Smooth muscle cell (in vitro differentiated cells): ENCODE results near the gene PAK3. TPM values are rescaled to one million over a fixed set of nuclear protein-coding genes. Genes with fewer than 3 reads are reported as not detected.

Experiments used
- DNase-seq: peaks from one replicate; lab custom pipeline; 2025; ENCODE audit not compliant: unreplicated experiment; lab: John Stamatoyannopoulos, UW
- H2AFZ ChIP-seq: fragments of 200-600 bp; sonication (generic); 2 replicates; pipeline ENCODE4 v1.6.0; 2016; ENCODE audit warnings: antibody characterized with exemption, low read depth, mild to moderate bottlenecking
- H3F3A ChIP-seq: fragments of 200-600 bp; sonication (generic); 2 replicates; pipeline ENCODE4 v1.6.0; 2017; ENCODE audit warnings: antibody characterized with exemption, low read depth
- H3K27ac ChIP-seq: fragments of 200-600 bp; sonication (generic); 2 replicates; pipeline ENCODE4 v1.5.1; 2016; ENCODE audit warnings: low read depth, mild to moderate bottlenecking
- H3K27me3 ChIP-seq: fragments of 200-600 bp; sonication (generic); 2 replicates; pipeline ENCODE4 v1.6.1; 2016; ENCODE audit warnings: low read depth, mild to moderate bottlenecking
- H3K36me3 ChIP-seq: fragments of 200-600 bp; sonication (generic); 2 replicates; pipeline ENCODE4 v1.5.1; 2016; ENCODE audit warnings: low read depth
- H3K4me1 ChIP-seq: fragments of 200-600 bp; sonication (generic); 2 replicates; pipeline ENCODE4 v1.5.1; 2016; ENCODE audit warnings: low read depth
- H3K4me2 ChIP-seq: fragments of 200-600 bp; sonication (generic); 2 replicates; pipeline ENCODE4 v1.6.0; 2016; ENCODE audit warnings: mild to moderate bottlenecking
- H3K4me3 ChIP-seq: fragments of 200-600 bp; sonication (generic); 2 replicates; pipeline ENCODE4 v1.5.1; 2016; ENCODE audit warnings: mild to moderate bottlenecking
- H3K79me2 ChIP-seq: fragments of 200-600 bp; sonication (generic); 2 replicates; pipeline ENCODE4 v1.6.0; 2016; ENCODE audit warnings: low read depth, mild to moderate bottlenecking
- H3K9ac ChIP-seq: fragments of 200-600 bp; sonication (generic); 2 replicates; pipeline ENCODE4 v1.6.0; 2016; ENCODE audit warnings: low read depth
- H3K9me3 ChIP-seq: fragments of 200-600 bp; sonication (generic); replicated peaks from 2 replicates; pipeline ENCODE4 v1.5.1; 2016; ENCODE audit warnings: low read depth
- H4K20me1 ChIP-seq: fragments of 200-600 bp; sonication (generic); 2 replicates; pipeline ENCODE4 v1.6.0; 2016; ENCODE audit warnings: low read depth
- WGBS: methylation state at CpG from one replicate; pipeline ENCODE4 v1.1.7; 2016; ENCODE audit warnings: low lambda C conversion rate; 5-methylcytosine and 5-hydroxymethylcytosine counted together
- polyA plus RNA-seq: library from polyadenylated mRNA; unstranded; fragments of >200 nt; fragmentation: Nextera tagmentation; extraction: Ambion mirVana; gene quantifications from 2 replicates; pipeline ENCODE4 v1.2.1, GENCODE V29; 2016
- total RNA-seq: library from RNA; depleted of rRNA; stranded (reverse); fragments of >200 nt; gene quantifications from 2 replicates; pipeline ENCODE4 v1.2.3, GENCODE V29; 2014
- TF ChIP-seq, protein P1 (sequence below): fragments of 200-600 bp; sonication (generic); IDR thresholded peaks from 2 replicates; pipeline ENCODE4 v1.5.1; 2017; ENCODE audit warnings: borderline replicate concordance, mild to moderate bottlenecking, antibody characterized with exemption; ENCODE audit not compliant: insufficient read depth, poor library complexity, severe bottlenecking

PAK3 gene
- total and polyA plus RNA-seq, 2 experiments from 2014 or later = 0.04 to 0.14 TPM

DNA sequence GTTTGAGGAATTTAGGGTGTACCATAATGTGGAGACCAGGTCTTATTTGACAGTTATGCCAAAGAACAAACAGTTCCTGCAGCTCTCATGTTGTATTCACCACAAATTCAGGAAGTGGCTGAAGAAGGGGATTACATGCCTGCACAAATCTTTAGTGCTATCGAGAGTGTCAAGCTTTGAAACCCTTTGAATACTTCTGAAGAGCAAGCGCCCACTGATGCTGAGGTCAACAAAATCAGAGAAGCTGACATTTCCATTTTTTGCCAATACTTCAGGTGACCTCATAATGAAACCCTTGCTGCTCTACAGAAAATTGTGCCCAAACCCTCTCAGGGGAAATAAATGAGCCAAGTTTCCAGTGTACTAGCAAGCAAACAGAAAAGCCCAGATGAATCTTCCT is 28.4 kb downstream of the PAK3 start:
- no peak for DNase-seq
- Histone ChIP-seq H3K4me3 (no peak overlapping the region), H3K27ac (no peak overlapping the region), H3K36me3 (no peaks in the 10 kb centered on the region), H3K27me3 (no peaks in the 10 kb centered on the region), H2AFZ (no peak overlapping the region), H3K9ac (no peak overlapping the region), H3K9me3 (no peaks in the 10 kb centered on the region), H3K4me1 (no peaks in the 10 kb centered on the region), H3K79me2 (no peaks in the 10 kb centered on the region), H3F3A (no peaks in the 10 kb centered on the region), H4K20me1 (no peaks in the 10 kb centered on the region), H3K4me2 (no peak overlapping the region)
- TF ChIP-seq, protein P1, sequence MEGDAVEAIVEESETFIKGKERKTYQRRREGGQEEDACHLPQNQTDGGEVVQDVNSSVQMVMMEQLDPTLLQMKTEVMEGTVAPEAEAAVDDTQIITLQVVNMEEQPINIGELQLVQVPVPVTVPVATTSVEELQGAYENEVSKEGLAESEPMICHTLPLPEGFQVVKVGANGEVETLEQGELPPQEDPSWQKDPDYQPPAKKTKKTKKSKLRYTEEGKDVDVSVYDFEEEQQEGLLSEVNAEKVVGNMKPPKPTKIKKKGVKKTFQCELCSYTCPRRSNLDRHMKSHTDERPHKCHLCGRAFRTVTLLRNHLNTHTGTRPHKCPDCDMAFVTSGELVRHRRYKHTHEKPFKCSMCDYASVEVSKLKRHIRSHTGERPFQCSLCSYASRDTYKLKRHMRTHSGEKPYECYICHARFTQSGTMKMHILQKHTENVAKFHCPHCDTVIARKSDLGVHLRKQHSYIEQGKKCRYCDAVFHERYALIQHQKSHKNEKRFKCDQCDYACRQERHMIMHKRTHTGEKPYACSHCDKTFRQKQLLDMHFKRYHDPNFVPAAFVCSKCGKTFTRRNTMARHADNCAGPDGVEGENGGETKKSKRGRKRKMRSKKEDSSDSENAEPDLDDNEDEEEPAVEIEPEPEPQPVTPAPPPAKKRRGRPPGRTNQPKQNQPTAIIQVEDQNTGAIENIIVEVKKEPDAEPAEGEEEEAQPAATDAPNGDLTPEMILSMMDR = no peak
- 89% methylated on average over 2 of the region's 2 CpGs for WGBS

DNA sequence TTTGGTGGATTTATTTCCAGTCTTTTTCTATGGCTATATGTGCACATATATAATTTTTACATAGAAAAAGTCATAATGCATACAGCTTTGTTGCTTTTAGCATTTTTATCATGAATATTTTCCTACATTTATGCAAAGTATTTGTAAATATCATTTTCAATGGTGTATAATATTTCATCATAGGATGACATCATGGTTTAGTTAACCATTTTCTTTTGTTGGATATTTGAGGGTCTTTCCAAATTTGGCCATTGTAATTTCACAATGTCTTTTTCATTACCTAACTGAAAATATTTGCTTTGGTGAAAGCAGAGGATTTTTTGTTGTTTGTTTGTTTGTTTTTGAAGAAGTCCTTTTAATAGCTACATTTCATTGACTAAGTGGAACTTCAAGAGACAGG is 31.0 kb downstream of the PAK3 start:
- Histone ChIP-seq H3K27me3 (no peaks in the 10 kb centered on the region), H3K4me3 (no peak overlapping the region), H3K27ac (no peak overlapping the region), H3K4me2 (no peak overlapping the region), H3K36me3 (no peaks in the 10 kb centered on the region), H4K20me1 (no peaks in the 10 kb centered on the region), H3K9ac (no peak overlapping the region), H3F3A (no peaks in the 10 kb centered on the region), H3K79me2 (no peaks in the 10 kb centered on the region), H3K9me3 (no peaks in the 10 kb centered on the region), H3K4me1 (peaks cover 10% of the 10 kb centered on the region), H2AFZ (no peak overlapping the region)
- TF ChIP-seq, protein P1 = no peak
- no peak for DNase-seq

GRCh38 chrX:111129921-111130320 is 33.9 kb downstream of the PAK3 start:
- H3K27me3 ChIP-seq = no peaks in the 10 kb centered on the region
- H3K4me3 ChIP-seq = no peak overlapping the region
- H3K27ac ChIP-seq = no peak overlapping the region
- H2AFZ ChIP-seq = no peak overlapping the region
- no peak overlapping the region for H3K4me2 ChIP-seq
- peaks cover 10% of the 10 kb centered on the region for H3K4me1 ChIP-seq
- no peaks in the 10 kb centered on the region for H3F3A ChIP-seq
- WGBS = 85% methylated on average over 1 of the region's 1 CpG
- no peaks in the 10 kb centered on the region for H3K9me3 ChIP-seq
- no peak overlapping the region for H3K9ac ChIP-seq
- DNase-seq = no peak
- TF ChIP-seq, protein P1 = no peak
- H3K36me3 ChIP-seq = no peaks in the 10 kb centered on the region
- no peaks in the 10 kb centered on the region for H4K20me1 ChIP-seq
- no peaks in the 10 kb centered on the region for H3K79me2 ChIP-seq

DNA sequence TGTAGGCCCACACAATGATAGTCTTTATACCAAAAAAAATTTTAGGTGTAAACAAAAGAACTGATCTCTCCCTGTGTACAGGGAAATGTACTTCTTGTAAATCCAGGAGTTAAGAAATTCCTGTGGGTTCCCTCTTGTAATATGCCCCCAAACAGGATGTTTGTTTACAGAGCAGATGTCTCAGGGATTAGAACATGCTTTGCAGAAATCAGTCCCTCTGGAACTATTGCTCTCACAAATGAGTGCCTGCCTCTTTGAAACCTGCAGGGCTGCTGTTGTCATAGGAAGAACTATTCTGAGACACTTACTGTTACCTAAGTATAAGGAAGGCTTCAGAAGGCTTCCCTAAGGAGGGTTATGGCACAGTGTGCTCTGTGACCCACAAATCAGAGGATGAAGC is 35.6 kb downstream of the PAK3 start:
- Histone ChIP-seq H3K27me3 (peaks cover 9% of the 10 kb centered on the region), H3K36me3 (no peaks in the 10 kb centered on the region)

More for the DNA sequence above, 35.6 kb downstream of the PAK3 start:
- Histone ChIP-seq H3K9ac (no peak overlapping the region), H3F3A (no peaks in the 10 kb centered on the region), H3K27ac (no peak overlapping the region), H3K4me3 (no peak overlapping the region), H2AFZ (no peak overlapping the region), H4K20me1 (no peaks in the 10 kb centered on the region), H3K9me3 (no peaks in the 10 kb centered on the region), H3K79me2 (no peaks in the 10 kb centered on the region), H3K4me1 (peaks cover 10% of the 10 kb centered on the region), H3K4me2 (no peak overlapping the region)
- DNase-seq = no peak
- TF ChIP-seq, protein P1 = no peak
